Fibroblast of villous mesenchyme (primary cell): Measurements from ENCODE around the gene RABEP1. TPM values are rescaled to one million over a fixed set of nuclear protein-coding genes. Genes with fewer than 3 reads are reported as not detected.

Experiments used
- DNase-seq: peaks from one replicate; pipeline ENCODE4 v3.0.0-alpha.2; 2010; ENCODE audit warnings: low read depth
- H3K4me3 ChIP-seq: 2 replicates; pipeline ENCODE4 v1.5.1; 2011; ENCODE audit warnings: low read depth, mild to moderate bottlenecking, low read length
- total RNA-seq: library from RNA; depleted of rRNA; stranded (reverse); fragments of >200 nt; gene quantifications from 2 replicates; pipeline ENCODE4 v1.2.3, GENCODE V29; 2012
- TF ChIP-seq, protein P1 (sequence below): IDR thresholded peaks from 2 replicates; pipeline ENCODE4 v1.5.1; 2012; ENCODE audit warnings: low read depth, mild to moderate bottlenecking, low read length; ENCODE audit not compliant: insufficient read depth

Gene RABEP1
- total RNA-seq, 1 donor = 50.5 TPM

- no peak for DNase-seq
- no peak overlapping the region for H3K4me3 ChIP-seq
- TF ChIP-seq, protein P1, sequence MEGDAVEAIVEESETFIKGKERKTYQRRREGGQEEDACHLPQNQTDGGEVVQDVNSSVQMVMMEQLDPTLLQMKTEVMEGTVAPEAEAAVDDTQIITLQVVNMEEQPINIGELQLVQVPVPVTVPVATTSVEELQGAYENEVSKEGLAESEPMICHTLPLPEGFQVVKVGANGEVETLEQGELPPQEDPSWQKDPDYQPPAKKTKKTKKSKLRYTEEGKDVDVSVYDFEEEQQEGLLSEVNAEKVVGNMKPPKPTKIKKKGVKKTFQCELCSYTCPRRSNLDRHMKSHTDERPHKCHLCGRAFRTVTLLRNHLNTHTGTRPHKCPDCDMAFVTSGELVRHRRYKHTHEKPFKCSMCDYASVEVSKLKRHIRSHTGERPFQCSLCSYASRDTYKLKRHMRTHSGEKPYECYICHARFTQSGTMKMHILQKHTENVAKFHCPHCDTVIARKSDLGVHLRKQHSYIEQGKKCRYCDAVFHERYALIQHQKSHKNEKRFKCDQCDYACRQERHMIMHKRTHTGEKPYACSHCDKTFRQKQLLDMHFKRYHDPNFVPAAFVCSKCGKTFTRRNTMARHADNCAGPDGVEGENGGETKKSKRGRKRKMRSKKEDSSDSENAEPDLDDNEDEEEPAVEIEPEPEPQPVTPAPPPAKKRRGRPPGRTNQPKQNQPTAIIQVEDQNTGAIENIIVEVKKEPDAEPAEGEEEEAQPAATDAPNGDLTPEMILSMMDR = no peak
Observed at GRCh38 chr17:5257124-5257523, 25.0 kb upstream of the RABEP1 start.

DNA sequence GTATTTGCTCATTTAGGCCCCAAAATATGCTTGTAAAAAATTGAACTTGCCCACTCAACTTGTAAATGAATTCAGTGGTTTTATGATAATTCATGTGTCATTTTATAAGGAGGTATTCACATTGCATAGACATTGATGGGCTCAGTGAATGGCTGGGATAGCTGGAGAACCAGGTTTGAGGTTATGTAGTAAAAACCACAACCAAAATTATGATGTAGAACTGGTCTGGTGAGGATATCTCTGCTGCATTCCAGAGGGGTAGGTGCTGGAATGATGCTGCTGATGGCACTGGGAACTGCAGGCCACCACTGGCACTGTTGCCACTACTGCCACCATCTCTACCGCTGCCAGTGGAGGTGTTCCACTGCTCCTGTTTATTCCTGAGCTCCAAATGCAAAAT is 21.5 kb upstream of the RABEP1 start:
- no peak overlapping the region for H3K4me3 ChIP-seq
- TF ChIP-seq, protein P1 = no peak
- DNase-seq = no peak

- H3K4me3 ChIP-seq = no peak overlapping the region
- TF ChIP-seq, protein P1 = no peak
- DNase-seq = no peak
Observed at GRCh38 chr17:5262416-5262991, 19.6 kb upstream of the RABEP1 start.

DNA sequence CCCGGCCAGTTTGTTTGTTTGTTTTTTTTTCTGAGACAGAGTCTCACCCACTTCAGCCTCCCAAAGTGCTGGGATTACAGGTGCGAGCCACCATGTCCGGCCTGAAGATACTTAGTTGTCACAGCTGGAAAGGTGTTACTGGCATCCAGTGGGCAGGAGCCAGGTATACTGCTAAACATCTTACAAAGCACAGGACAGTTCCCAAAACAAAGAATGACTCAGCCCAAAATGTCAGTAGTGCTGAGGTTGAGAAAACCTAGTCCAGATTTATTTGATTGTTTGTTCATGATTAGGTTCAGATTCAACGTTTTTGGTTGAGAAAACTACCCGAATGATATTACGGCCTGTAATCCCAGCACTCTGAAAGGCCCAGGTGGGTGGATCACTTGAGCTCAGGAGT is 18.6 kb upstream of the RABEP1 start:
- TF ChIP-seq, protein P1 = no peak
- DNase-seq = no peak
- H3K4me3 ChIP-seq = no peak overlapping the region

DNA sequence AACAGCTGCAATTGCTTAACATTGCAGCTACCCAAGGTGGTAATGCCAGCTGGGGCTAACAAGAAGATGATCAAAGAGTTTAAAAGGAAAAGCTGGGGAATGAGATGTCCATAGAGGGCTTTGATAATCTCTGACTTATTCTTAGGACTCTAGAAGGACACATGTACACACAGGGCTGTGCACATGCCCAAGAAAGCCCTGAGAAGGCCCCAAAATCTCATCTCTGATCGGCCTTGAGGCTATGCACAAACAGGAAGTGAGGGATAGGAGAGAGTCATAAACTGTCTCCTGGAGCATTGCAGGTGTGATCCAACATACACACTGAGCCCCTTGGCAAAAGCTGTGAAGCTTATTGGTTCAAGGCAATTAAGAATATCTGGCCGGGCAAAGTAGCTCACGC is 17.2 kb upstream of the RABEP1 start:
- no peak for DNase-seq

DNA sequence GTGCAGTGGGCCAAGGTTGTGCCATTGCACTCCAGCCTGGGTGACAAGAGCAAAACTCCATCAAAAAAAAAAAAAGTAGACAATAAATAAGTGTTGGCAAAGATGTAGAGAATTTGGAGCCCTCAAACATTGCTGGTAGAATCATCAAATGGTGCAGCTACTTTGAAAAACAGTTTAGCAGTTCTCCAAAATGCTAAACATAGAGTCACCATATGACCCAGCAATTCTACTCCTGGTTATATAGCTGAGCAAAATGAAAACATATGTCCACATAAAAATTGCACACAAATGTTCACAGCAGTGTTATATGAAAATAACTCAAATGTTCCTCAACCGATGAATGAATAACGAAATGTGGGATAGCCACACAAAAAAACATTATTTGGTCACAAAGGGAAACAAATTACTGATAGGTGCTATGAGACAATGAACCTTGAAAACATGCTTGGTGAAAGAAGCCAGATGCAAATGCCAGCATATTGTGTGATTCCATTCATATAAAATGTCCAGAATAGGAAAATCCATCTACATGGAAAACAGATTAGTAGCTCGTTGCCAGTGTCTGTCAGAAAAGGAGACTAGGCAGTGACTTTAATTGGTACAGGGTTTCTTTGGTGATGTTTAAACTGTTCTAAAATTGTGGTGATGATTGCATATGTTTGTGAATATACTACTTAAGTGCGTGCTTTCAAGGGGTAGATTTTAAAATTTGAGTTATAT is 12.7 kb upstream of the RABEP1 start:
- DNase-seq = no peak
- H3K4me3 ChIP-seq = no peak overlapping the region
- TF ChIP-seq, protein P1 = no peak

More for the DNA sequence above, 17.2 kb upstream of the RABEP1 start:
- no peak overlapping the region for H3K4me3 ChIP-seq
- TF ChIP-seq, protein P1 = no peak

GRCh38 chr17:5272322-5272721 is 9.8 kb upstream of the RABEP1 start:
- no peak for DNase-seq
- H3K4me3 ChIP-seq = no peak overlapping the region
- TF ChIP-seq, protein P1 = no peak
